ENCODE data around the gene VPS16.

VPS16 gene

DNA sequence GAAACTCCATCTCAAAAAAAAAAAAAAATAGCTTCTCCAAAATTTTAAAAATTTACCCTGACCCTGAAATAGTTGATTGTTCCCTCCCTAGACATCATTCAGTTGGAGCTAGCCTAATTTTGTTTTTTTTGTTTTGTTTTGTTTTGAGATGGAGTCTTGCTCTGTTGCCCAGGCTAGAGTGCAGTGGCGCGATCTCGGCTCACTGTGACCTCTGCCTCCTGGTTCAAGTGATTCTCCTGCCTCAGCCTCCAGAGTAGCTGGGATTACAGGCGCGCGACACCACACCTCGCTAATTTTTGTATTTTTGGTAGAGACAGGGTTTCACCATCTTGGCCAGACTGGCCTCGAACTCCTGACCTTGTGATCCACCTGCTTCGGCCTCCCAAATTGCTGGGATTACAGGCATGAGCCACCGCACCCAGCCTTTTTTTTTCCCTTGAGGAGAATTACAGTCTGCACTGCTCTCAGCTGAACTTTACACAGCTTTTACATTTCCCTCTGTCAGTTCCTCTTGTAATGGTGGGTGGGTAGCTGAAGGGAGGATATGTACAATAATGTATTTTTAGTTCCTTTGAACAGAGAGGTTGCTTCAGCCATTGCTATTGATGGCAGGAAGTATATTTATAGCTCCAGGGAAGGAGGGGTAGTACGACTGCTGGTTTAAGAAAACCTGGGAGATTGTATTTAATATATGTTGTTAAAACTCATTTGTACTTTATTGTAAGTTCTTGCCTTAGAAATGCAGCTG lies 60.5 kb downstream of the VPS16 start:
- DNase-seq (ENCODE audit: low read depth in 3 of 3), result no peak

DNA sequence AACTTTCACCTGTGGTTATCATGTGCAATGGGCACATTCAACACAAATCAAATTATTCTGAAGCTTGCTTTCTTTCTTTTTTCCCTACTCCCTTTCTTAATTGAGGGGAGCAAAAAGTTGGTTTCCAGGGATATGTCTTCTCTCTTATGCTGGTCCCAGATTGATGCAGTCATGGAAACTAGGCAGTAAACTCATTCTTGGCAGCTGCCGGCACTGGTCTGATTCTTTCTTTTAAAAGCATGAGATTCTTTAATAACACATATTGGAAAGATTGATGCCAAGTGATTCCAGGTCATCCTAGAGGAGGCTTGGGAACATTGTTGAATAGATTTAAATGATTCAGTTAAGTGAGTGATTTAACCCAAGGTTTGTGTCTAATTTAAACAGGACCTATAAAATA lies 61.7 kb downstream of the VPS16 start:
- no peak for DNase-seq (ENCODE audit: low read depth in 3 of 3)

- no peak for DNase-seq (ENCODE audit: low read depth in 3 of 3)
Observed at GRCh38 chr20:2902818-2903217, 62.3 kb downstream of the VPS16 start.

DNA sequence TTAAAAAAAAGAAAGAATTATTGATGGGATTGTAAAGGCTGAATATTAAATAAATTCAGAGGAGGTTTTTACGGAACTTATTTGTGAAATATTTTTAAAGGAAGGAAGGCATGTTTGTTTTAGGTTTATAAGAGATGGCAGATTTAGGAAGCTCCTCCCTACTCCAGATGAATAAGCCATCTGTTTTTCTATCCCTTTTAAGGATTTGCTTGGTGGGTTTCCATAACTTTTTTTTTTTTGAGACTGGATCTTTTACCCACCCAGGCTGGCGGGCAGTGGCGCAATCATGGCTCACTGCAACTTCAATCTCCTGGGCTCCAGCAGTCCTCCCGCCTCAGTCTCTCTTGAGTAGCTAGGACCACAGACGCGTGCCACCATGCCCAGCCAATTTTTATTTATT lies 63.1 kb downstream of the VPS16 start:
- DNase-seq (ENCODE audit: low read depth in 3 of 3), result no peak

DNA sequence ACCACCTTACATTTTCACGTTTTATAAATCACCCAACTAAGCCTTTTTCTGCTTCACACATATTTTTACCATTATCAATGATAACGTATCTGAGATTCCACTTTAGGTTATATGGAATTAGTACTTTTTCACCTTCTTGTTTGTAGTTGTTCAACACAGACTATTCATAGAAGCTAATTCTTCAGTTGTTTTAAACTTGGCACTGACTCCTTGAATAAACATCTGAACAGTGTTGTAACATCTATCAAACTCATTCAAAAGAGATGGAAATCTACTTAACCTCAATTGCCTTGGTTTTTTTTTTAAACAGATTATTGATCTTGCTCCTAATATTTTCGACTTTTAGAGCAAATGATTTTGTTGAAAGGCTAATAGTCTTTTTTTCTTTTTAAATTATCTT lies 67.0 kb downstream of the VPS16 start:
- no peak for DNase-seq (ENCODE audit: low read depth in 3 of 3)

GRCh38 chr20:2909953-2910352 lies 69.4 kb downstream of the VPS16 start:
- no peak for DNase-seq (ENCODE audit: low read depth in 3 of 3)

GRCh38 chr20:2911200-2911599 lies 70.7 kb downstream of the VPS16 start:
- no peak for DNase-seq (ENCODE audit: low read depth in 3 of 3)

DNA sequence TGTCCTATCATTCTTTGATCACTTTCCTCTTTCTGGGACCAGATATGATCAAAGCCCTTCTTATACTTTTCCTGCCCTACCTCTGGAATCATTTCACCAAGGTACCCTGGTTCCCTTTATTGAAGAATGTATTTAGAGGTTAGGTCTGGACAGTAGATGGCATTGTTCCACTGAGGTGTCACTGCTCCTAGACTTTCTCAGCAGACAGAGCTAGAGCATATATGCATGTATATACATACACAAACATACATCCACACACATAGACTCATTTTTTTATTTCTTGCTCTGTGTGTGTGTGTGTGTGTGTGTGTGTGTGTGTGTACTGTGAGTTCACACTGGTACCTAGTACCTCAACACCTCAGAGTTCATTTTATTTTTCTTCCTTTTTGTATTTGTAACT lies 73.6 kb downstream of the VPS16 start:
- DNase-seq (ENCODE audit: low read depth in 3 of 3), result no peak
